OCI-LY7 (cell line): ENCODE results near the gene HMG20B. TPM values are rescaled to one million over a fixed set of nuclear protein-coding genes. Genes with fewer than 3 reads are reported as not detected.

Source experiments
- BruUV-seq: library from RNA; stranded (reverse); fragments of 400-500 nt; replicated peaks from 2 replicates; lab custom pipeline; 2021; lab: Mats Ljungman, UMichigan
- CTCF ChIA-PET: fragments of 300-600 bp; sonication (Branson Sonifier 250); formaldehyde crosslinking; loops from one replicate; lab custom pipeline; 2022; ENCODE audit warnings: antibody characterized with exemption; ENCODE audit not compliant: unreplicated experiment; lab: Charles Lee
- POLR2A ChIA-PET: fragments of 300-600 bp; sonication (Branson Sonifier 250); formaldehyde crosslinking; loops from one replicate; lab custom pipeline; 2022; ENCODE audit warnings: antibody characterized with exemption; lab: Charles Lee
- DNase-seq: peaks from one replicate; pipeline ENCODE4 v3.0.0-alpha.2; 2015; ENCODE audit warnings: low spot score
- H2AFZ ChIP-seq: fragments of 200-600 bp; sonication (generic), shearing (Covaris generic); 2 replicates; pipeline ENCODE4 v1.6.1; 2014; ENCODE audit warnings: mild to moderate bottlenecking, antibody characterized with exemption, low read length, moderate library complexity
- H3K27ac ChIP-seq: fragments of 200-600 bp; sonication (generic); 2 replicates; pipeline ENCODE4 v1.5.1; 2014; ENCODE audit warnings: mixed run types, low read depth, mild to moderate bottlenecking, moderate library complexity, low read length, inconsistent platforms; ENCODE audit not compliant: poor library complexity, severe bottlenecking
- H3K36me3 ChIP-seq: fragments of 200-600 bp; sonication (generic); 2 replicates; pipeline ENCODE4 v1.6.1; 2014; ENCODE audit warnings: mild to moderate bottlenecking, antibody characterized with exemption, low read length, moderate library complexity, mixed read lengths; ENCODE audit not compliant: insufficient read depth
- H3K4me1 ChIP-seq: fragments of 200-600 bp; sonication (generic); 2 replicates; pipeline ENCODE4 v1.5.1; 2014; ENCODE audit warnings: mild to moderate bottlenecking, low read length; ENCODE audit not compliant: insufficient read depth, poor library complexity, severe bottlenecking
- H3K4me2 ChIP-seq: fragments of 200-600 bp; sonication (generic); 2 replicates; pipeline ENCODE4 v1.6.1; 2014; ENCODE audit warnings: mild to moderate bottlenecking, low read length
- H3K4me3 ChIP-seq: fragments of 200-600 bp; sonication (generic); 2 replicates; pipeline ENCODE4 v1.5.1; 2014; ENCODE audit warnings: mild to moderate bottlenecking, low read depth, low read length; ENCODE audit not compliant: poor library complexity, severe bottlenecking
- H3K79me2 ChIP-seq: fragments of 200-600 bp; sonication (generic); 2 replicates; pipeline ENCODE4 v1.6.1; 2016; ENCODE audit warnings: low read depth, mild to moderate bottlenecking, low read length, moderate library complexity, mixed read lengths; ENCODE audit not compliant: insufficient read depth
- H3K9me2 ChIP-seq: fragments of 200-600 bp; sonication (generic); 2 replicates; pipeline ENCODE4 v1.6.1; 2016; ENCODE audit warnings: mild to moderate bottlenecking, low read length, mixed read lengths; ENCODE audit not compliant: insufficient read depth
- H3K9me3 ChIP-seq: fragments of 200-600 bp; sonication (generic); 2 replicates; pipeline ENCODE4 v1.6.1; 2014; ENCODE audit warnings: mild to moderate bottlenecking, mixed run types, low read length, mixed read lengths
- H4K20me1 ChIP-seq: fragments of 200-600 bp; sonication (generic); 2 replicates; pipeline ENCODE4 v1.6.1; 2014; ENCODE audit warnings: mild to moderate bottlenecking, antibody characterized with exemption, low read length, moderate library complexity, mixed read lengths; ENCODE audit not compliant: insufficient read depth
- EZH2phosphoT487 ChIP-seq: fragments of 200-600 bp; sonication (generic); IDR thresholded peaks from 2 replicates; pipeline ENCODE4 v1.6.1; 2018; ENCODE audit warnings: low read depth, borderline replicate concordance, mild to moderate bottlenecking, mixed run types, antibody characterized with exemption, low read length, moderate library complexity, mixed read lengths
- intact Hi-C: fragments of 100-400 bp; cut with micrococcal nuclease; formaldehyde crosslinking; loops from one replicate; pipeline ENCODE4 v1.10.0; 2022; ENCODE audit not compliant: unreplicated experiment
- total RNA-seq, 2 experiments: library from RNA; depleted of rRNA in 1 of 2; stranded (reverse); fragments of >200 nt in 1 of 2; shearing (Covaris generic) in 1 of 2; gene quantifications; 2 replicates each; pipeline ENCODE4 v1.2.3, GENCODE V29; 2014 to 2022
- TF ChIP-seq, protein P1 (sequence below): fragments of 200-600 bp; sonication (generic); conservative IDR thresholded peaks from 2 replicates; pipeline ENCODE4 v1.5.1; 2014; ENCODE audit warnings: mild to moderate bottlenecking, antibody characterized with exemption, low read length, moderate library complexity, mixed read lengths

HMG20B gene
- total RNA-seq, 2 experiments from 2014 or later = 91.0 to 119 TPM

DNA sequence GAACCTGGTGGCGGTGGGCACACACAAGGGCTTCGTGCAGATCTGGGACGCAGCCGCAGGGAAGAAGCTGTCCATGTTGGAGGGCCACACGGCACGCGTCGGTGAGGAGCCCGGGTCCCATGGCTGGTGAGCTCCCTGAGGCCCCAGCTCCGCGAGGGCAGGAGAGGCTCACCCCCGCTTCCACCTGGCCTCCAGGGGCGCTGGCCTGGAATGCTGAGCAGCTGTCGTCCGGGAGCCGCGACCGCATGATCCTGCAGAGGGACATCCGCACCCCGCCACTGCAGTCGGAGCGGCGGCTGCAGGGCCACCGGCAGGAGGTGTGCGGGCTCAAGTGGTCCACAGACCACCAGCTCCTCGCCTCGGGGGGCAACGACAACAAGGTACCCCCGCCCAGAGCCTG, 41.0 kb upstream of the HMG20B start:
- no peaks in the 10 kb centered on the region for H4K20me1 ChIP-seq
- H3K9me3 ChIP-seq = no peaks in the 10 kb centered on the region
- DNase-seq = no peak
- no peaks in the 10 kb centered on the region for H3K9me2 ChIP-seq
- TF ChIP-seq EZH2phosphoT487 = no peak
- TF ChIP-seq, protein P1, sequence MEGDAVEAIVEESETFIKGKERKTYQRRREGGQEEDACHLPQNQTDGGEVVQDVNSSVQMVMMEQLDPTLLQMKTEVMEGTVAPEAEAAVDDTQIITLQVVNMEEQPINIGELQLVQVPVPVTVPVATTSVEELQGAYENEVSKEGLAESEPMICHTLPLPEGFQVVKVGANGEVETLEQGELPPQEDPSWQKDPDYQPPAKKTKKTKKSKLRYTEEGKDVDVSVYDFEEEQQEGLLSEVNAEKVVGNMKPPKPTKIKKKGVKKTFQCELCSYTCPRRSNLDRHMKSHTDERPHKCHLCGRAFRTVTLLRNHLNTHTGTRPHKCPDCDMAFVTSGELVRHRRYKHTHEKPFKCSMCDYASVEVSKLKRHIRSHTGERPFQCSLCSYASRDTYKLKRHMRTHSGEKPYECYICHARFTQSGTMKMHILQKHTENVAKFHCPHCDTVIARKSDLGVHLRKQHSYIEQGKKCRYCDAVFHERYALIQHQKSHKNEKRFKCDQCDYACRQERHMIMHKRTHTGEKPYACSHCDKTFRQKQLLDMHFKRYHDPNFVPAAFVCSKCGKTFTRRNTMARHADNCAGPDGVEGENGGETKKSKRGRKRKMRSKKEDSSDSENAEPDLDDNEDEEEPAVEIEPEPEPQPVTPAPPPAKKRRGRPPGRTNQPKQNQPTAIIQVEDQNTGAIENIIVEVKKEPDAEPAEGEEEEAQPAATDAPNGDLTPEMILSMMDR = no peak
- no peak overlapping the region for H3K4me3 ChIP-seq
- CTCF ChIA-PET = no interaction called here
- intact Hi-C loops = no loop called here
- H3K4me2 ChIP-seq = no peak overlapping the region
- H3K36me3 ChIP-seq = peaks cover 58% of the 10 kb centered on the region
- no peak overlapping the region for H2AFZ ChIP-seq
- POLR2A ChIA-PET = no interaction called here
- H3K27ac ChIP-seq = no peak overlapping the region
- no TSS peak for BruUV-seq
- H3K4me1 ChIP-seq = no peaks in the 10 kb centered on the region
- no peaks in the 10 kb centered on the region for H3K79me2 ChIP-seq

DNA sequence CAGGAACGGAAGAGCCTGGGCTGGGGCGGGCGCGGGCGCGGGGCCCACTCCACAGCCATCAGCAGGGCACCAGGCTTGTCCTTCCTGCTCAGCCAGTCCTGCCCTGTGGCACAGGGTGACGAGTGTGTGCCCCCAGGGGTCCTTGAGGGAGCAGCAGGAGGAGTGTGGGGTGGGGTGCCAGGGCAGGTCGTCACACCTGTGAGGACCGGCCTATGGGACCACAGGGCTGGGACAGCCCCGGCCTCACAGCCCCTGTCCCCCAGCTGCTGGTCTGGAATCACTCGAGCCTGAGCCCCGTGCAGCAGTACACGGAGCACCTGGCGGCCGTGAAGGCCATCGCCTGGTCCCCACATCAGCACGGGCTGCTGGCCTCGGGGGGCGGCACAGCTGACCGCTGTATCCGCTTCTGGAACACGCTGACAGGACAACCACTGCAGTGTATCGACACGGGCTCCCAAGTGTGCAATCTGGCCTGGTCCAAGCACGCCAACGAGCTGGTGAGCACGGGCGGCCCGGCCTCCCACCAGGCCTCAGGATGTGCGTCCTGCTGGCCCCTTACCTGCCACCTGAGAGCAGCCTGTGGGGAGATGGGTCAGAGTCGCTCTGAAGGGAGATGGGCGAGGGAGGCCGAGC, 40.5 kb upstream of the HMG20B start:
- no peaks in the 10 kb centered on the region for H3K4me1 ChIP-seq
- BruUV-seq = no TSS peak
- H3K27ac ChIP-seq = no peak overlapping the region
- ChIA-PET POLR2A (no interaction called here), CTCF (no interaction called here)
- H3K4me3 ChIP-seq = no peak overlapping the region
- no peak overlapping the region for H3K4me2 ChIP-seq
- TF ChIP-seq, protein P1 = no peak
- TF ChIP-seq EZH2phosphoT487 = no peak
- H3K79me2 ChIP-seq = no peaks in the 10 kb centered on the region
- intact Hi-C loops = no loop called here
- H4K20me1 ChIP-seq = no peaks in the 10 kb centered on the region
- H2AFZ ChIP-seq = no peak overlapping the region
- no peak for DNase-seq
- H3K36me3 ChIP-seq = peaks cover 56% of the 10 kb centered on the region
- H3K9me2 ChIP-seq = no peaks in the 10 kb centered on the region
- no peaks in the 10 kb centered on the region for H3K9me3 ChIP-seq

DNA sequence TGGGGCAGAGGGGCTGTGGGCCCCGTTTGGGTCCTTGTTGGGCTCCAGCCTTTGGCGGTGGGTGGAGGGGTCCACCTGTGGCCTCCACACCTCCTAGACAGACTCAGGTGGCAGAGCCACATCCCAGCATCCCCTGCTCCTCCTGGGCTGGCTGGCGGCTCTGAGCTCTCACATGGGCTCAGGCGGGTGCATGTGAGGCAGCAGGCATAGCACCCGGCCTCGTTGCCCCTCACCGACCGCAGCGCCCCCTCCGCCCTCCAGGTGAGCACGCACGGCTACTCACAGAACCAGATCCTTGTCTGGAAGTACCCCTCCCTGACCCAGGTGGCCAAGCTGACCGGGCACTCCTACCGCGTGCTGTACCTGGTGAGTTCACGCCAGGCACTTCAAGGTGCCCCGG, 39.7 kb upstream of the HMG20B start:
- H3K9me3 ChIP-seq = no peaks in the 10 kb centered on the region
- H3K79me2 ChIP-seq = no peaks in the 10 kb centered on the region
- no peak for DNase-seq
- CTCF ChIA-PET = no interaction called here
- no TSS peak for BruUV-seq
- H3K36me3 ChIP-seq = peaks cover 62% of the 10 kb centered on the region
- intact Hi-C loops = no loop called here
- TF ChIP-seq, protein P1 = no peak
- no peak for TF ChIP-seq EZH2phosphoT487
- POLR2A ChIA-PET = no interaction called here
- H3K27ac ChIP-seq = no peak overlapping the region
- no peak overlapping the region for H3K4me3 ChIP-seq
- no peaks in the 10 kb centered on the region for H3K9me2 ChIP-seq
- no peaks in the 10 kb centered on the region for H4K20me1 ChIP-seq
- no peak overlapping the region for H3K4me2 ChIP-seq
- H2AFZ ChIP-seq = no peak overlapping the region
- H3K4me1 ChIP-seq = no peaks in the 10 kb centered on the region
